ENCODE measurements around the gene CTIF.

CTIF gene

DNA sequence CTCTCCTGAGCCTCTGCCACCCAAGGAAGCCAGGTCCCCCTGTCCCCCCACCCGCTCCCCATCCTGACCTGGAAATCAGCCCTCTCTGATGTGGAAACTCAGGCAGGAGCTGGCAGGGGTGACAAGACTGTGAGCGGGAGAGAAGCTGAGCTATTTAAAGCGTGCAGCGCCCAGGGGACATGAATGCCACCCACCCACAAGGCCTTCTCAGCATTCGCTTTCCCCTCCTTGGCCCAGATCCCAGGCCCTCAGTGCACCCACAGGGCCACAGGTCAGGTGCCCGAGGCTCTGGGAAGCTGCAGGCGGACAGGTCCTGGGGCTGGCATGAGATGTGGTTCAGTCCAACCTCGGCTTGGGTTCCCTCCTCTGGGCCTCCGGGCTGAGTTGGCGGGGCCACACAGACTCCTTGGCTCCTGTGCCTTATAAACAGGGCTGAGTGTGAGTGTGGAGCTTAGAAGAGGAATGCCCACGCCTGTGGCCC is 243.6 kb downstream of the CTIF start:
- DNase-seq (ENCODE audit: low read depth in 1 of 2, low spot score in 1 of 2): no peak

DNA sequence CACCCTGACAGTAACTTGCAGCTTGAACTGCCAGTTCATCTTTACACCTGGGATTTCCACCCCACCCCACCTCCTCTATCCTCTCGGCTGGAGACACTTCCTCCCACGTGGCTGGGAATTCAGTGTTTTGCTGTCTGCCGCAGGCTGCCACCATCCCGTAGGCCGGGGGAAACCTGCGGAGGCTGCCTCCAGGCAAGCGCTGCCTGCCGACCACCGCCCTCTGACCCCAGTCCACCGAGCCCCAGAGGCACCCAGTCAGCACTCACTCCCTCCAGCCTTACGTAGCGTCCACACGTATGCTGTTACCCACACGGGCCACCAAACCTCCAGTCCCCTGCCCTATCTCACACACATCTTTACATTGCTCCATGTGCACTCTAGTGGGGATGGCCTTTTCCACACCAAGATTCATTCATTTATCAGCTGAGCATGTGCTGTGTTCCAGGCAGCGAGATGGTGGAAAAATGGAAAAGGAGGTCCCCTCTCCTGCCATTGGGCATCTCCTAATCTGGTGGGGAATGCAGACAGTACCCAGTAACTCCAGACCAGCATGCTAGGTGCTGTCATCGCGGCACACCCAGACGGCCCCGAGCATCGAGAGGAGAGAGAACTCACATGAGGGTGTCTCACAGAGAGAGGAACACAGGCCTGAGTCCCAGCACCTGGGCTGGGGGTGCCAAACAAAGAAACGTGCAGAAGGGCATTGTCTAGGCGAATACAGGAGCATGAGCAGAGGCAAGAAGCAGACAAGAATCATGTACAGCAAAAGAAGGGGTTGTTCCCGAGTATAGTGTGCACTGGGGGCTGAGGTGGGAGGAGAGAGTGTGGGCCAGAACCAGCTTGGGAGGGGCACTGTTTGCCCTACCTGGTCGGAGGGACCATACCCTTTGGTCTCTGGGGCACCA is 245.0 kb downstream of the CTIF start:
- no peak for DNase-seq (ENCODE audit: low read depth in 1 of 2, low spot score in 1 of 2)

DNA sequence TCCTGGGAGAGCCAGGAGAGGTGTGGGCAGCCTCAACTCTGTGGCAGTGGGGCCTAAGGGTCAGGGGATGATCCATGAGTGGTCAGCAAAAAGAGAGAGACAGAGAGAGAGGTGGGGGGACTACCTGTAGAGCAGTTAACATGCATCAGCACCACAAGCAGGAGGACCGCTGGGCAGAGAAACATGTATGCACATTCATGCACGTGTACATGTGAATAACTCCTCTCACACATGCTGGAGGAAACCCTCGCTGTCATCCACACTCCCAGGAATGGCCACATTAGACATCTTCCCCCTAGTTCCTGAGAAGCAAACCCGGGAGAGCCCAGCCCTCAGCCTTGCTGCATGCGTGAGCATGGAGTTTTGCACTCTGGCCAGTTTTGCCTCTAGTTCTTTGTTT is 245.8 kb downstream of the CTIF start:
- DNase-seq (ENCODE audit: low read depth in 1 of 2, low spot score in 1 of 2): no peak

DNA sequence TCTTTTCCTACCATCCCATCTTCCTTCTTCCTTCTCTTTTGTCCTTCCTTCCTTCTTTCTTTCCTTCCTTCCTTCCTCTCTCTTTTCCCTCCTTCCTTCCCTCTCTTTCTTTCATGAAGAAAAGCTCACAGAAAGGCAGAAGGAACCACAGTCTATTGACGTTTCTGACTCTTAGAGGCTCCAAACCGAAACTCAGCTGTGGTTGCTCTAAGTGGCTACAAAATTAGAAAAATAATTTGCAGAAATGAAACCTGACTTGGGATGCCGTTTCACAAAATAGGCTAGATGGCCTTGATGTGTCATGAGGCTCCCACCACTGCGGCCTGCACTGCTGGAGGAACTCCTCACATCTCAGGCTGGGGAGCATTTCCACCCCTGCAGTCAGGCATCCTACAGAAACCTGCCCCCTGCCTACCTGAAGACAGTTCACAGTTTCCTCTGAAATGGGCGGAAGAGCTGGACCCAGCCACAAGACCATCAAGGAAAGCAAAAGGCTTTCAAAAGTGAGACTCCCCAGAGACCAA is 246.3 kb downstream of the CTIF start:
- no peak for DNase-seq (ENCODE audit: low read depth in 1 of 2, low spot score in 1 of 2)

DNA sequence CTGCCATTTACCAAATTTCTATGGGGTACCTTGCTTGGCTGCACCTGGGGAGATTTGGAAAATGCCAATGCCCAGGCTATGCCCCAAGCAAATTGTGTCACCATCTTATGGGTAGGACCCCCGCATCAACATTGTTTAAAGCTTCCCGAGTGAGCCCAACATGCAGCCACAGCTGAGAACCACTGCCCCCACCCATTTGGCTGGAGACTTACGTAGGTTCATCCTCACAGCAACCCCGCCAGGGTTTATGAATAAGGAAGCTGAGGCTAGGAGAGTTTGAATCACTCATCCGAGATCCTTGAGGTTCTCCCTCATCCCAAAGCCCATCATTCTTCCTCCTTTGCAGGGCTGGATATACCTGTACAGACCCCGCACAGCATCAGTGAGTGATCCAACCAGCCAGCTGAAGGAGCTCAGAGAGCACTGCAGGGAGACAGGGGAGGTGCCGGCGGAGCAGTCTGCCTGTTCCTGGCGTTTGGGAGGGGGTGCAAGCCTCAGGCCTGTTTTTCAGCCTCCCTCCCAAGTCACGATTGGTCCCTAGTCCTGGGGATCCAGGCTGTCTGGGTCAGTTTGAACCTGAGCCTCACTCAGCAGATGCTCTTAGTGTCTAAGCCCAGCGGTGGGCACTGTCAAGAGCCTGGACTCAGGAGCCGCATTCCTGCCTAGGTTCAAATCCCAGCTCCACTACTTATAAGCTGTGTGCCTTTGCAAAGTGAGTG is 247.1 kb downstream of the CTIF start:
- DNase-seq (ENCODE audit: low read depth in 1 of 2, low spot score in 1 of 2): no peak

DNA sequence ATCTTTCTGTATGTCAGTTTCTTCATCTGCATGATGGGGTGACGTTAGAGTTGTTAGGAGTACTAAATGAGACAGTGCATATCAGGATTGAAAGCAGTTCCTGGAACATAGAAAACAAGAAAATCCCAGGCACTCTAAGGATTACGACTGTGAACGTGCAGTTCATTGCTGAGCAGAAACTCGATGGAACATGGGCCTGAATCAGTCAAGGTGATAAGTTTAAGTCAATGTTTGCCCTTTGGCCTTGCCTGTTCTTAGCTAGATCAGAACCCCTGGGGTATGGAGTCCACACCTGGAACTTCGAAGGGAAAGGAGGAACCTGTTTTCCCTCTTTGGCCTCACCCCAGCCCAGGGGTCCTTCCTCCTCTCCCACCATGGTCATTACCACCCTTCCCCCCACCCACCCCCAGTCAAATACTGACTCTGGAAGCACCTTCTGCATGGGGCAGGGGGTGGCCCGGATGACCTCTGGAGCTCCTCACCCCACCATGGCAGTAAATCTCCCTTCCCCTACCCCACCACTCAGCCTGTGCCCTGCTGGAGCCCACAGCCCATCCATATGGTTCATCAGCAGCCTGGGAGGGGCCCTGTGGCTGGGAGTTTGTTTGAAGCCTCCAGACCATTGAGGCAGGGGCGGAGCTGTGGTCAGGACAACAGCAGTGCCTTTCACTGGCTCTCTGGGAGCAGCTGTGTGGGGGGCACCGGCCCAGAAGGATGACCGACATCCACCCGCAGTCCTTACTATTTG is 247.8 kb downstream of the CTIF start:
- DNase-seq (ENCODE audit: low read depth in 1 of 2, low spot score in 1 of 2): no peak

DNA sequence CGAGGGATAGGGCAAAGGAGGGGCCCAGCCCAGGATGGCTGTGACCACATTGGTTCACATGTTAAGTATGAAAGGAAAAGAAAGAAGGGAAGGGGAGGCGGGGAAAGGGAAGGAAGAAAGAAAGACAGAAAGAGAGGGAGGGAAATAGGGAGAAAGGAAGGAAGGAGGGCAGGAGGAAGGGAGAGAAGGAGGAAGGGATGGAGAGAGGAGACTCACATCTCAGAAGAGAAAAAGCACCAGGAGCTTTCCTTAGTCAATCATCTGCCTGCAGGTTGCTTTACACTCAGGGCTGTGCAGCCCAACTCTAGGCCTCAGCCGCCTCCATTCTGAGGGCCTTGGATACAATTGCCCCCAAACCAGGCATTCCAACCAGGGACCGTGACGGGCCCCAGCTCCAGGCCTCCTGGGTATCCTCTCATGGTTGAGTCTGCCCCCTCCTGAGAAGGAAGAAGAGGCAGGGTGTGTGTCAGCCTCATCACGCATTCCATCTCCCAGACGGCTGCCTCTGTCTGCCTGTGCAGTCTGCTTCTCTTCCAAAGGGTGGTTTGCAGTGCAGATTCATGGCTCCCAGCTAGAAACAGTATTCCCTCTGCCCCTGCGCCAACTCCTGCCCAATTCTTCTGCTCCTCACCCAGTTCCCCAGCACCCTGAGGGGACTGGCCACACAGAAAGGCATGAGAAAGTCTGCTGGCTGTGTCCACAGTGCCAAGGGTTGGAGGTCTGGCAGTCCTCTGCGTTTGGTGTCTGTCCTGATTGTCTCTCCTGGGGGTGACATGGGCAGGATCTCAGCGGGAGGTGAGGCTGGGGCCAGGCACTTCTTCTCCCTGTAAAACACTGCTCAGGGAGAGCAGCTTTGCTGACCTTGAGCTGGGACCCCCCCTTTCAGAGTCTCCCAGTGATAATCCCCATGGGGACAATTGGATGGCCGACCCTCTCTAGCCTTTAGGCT is 248.6 kb downstream of the CTIF start:
- no peak for DNase-seq (ENCODE audit: low read depth in 1 of 2, low spot score in 1 of 2)

DNA sequence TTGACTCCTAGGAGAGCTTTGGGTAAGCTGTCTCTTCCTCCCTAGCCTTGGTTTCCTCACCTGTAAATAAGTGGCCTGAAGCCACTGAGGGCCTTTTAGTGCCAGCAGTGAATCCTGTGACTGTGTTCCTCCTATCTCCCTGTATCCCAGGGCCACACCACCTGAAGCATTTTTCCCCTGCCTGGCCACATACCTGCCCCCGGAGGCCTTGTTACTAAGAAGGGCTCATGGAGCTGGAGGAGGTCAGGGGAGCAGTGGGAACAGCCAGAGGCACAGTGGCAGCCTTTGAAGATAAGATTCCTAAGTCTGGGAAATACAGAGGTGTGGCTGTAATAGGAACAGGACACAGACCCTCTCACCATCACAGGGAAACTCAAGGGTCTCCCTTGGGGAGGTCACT is 249.5 kb downstream of the CTIF start:
- DNase-seq (ENCODE audit: low read depth in 1 of 2, low spot score in 1 of 2): no peak

DNA sequence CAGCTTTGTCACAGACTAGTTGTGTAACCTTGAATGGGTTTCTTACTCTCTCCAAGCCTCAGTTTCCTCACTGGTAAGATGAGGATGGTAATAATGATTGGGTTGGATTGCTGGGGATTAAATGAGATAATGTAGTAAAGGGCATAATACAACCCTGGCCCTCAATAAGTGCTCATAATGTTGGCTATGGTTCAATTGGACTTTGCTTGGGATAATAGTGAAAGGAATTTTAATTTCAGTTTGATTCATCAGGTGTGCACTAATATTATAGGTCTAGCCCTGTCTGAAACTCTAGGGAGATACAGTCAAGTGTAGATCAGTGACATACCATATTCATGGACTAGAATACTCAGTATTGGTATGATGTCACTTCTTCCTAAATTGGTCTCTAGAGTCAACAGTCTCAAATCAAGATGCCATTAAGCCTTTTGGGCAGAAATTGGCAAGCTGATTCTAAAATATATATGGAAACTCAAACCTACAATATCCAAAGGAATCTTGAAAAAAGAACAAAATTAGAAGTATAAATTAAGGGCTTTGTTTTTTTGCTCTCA is 250.5 kb downstream of the CTIF start:
- no peak for DNase-seq (ENCODE audit: low read depth in 1 of 2, low spot score in 1 of 2)

DNA sequence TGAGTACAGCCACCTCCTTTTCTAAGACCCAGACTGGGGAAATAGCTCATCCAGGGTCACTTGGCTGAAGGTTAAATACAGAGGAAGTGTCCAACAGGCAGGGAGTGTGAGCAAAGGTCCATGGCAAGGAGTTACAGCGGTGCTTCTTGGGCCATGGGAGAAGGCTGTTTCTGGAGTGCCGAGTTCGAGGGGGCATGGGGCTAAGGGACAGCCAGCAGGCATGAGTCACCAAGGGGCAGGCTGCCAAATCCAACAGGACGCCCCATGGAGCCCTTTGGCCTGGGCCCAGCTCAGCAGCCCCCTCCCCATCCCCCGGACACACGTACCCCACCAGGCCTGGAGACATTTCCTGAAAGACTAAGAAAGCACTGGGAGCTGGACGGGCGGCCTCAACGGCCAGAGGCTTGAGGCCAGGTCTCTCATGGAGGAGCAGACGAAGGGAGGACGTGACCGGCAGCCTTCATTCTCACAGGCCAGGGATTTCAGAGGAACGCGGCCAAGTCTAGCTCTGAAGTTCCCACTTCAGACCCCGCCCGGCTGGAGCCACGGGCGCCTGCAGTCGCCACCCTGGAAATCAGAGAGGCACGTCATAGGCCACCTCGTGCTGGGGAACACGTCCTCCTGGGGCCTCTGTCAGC is 251.5 kb downstream of the CTIF start:
- no peak for DNase-seq (ENCODE audit: low read depth in 1 of 2, low spot score in 1 of 2)

DNA sequence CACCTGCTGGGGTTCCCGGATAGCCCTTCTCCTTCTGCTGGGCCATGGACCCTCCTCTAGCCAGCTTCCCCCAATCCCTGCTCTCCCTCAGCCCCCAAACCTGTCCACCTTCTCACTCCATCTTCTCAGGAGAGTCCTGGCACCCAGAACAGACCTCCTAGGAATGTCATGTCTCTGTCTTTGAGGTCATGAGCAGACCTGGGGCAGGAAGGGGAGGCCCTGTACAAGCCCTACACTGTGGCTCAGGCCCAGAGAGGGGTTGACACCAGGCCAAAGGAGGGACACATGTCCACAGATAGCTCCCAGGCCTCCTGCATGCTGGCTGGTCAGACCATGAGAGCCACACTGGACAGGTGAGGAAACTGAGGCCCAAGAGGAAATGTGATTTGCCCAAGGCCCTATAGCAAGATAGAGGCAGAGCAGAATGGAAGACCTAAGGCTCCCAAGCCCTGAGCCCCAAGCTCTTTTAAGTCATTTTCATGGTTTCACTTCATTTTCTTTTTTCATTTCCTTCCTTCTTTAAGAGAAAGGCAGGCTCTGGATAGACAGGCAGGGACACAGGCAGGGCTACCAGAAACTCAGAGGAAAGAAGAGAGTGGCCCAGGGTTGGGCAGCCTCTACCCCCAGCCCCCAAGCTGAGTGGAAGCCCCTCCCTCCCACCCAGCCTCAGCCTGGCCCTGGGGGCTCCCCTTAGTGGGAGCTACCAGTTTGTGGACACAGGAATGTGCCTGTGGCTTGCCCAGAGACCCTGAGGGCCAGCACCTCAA is 252.2 kb downstream of the CTIF start:
- DNase-seq (ENCODE audit: low read depth in 1 of 2, low spot score in 1 of 2): no peak

DNA sequence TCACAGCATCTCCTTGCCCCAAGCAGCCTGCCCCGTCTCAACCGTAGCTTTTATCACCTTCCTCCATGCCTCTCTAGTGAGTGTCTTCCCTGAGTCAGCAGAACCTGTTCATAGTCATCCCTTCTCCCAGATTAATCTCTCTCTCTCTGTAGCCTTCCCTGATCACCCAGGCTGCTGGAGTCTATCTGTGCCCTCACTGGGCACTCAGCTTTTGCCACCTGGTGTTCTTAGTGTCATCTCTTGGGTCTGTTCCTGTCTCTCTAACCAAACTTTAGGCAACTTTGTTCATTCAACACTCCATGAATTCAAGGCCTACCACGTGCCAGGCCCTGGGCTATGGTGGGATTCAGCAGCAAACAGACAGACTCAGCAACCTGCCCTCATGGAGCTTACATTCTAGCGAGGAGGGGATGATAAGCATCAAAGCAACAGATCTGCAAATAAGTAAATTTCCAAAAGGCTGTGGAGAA is 252.8 kb downstream of the CTIF start:
- DNase-seq (ENCODE audit: low read depth in 1 of 2, low spot score in 1 of 2): no peak

DNA sequence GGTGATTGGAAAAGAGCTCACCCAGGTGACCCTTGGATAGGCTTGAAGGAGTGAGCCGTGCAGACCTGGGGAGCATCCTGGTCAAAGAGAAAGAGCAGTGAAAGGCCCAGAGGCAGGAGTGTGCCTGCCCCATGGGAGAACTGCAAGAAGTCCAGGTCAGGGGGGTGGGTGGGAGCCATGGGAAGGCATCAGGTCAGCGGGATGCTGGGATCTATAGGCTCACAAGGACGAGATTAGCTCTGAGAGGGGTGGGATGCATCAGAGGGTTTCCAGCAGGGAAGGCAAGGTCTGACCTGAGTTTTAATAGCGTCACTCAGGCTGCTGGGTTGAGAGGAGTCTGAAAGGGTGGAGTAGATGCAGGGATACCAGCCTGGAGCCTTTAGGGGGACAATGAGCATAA is 253.3 kb downstream of the CTIF start:
- no peak for DNase-seq (ENCODE audit: low read depth in 1 of 2, low spot score in 1 of 2)

DNA sequence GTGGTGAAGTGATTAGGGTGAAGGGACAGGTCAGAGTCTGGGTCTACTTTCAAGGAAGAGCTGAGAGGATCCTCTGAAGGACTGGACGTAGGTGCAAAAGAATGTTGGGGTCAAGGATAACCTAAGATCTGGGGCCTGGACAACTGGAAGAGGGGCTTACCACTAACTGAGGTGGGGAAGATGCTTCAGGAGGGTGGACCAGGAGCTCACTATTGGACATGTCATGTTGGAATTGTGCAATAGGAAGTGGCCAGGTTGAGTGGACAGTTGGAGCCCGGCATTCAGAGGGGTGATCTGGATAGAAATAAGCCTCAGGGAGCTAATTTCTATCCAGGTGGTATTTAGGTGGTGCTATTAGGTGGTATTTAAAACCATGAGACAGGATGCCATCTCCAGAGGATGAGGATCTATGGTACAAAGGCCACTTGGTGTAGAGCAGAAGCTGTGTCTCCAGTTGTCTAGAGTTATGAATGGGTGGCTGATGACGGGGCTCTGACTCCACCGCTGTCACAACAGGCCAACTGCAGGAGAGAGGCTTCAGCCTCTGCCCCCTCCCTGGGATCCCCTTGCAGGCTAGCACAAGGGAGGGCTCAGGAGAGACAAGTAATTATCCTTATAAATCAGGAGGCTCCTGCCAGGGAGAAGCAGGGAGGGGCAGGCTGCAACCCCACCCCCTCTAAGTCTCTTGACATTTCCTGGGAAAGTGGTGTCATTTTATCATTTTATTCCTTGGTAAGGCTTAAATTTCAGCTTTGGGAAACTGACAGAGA is 254.0 kb downstream of the CTIF start:
- DNase-seq (ENCODE audit: low read depth in 1 of 2, low spot score in 1 of 2): no peak

DNA sequence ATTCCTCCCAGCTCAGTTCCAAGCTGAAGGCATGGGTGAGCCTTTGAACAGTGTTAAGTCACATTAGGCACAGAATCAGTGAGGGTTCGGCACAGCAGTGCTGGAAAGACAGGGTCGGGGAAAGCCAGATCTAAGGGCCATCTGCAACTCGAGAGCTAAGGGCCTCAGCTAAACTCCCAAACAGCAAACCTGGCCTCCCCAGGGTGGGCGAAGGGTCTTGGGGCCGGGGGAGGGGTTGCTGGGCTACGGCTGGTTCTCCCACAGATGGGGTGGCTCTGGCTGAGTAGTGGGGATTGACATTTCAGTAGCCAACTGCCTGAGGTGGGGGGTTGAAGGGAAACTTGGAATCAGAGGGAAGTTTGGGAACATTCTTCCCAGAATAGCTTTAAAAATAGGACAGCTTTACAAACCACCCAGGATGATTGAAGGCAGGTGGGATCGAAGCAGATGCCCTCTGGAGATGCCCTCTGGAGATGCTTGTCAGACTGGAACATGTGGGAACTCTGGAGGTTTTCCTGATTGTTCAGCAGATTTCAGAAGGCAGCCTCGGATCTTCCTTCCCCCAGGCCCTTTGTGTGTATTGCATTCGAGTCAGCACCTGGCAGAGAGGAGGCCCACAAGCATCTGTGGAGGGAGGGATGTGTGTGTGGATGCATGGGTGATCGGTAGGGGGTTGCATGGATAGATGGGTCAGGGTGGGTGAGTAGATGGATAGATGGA is 255.6 kb downstream of the CTIF start:
- DNase-seq (ENCODE audit: low read depth in 1 of 2, low spot score in 1 of 2): no peak

DNA sequence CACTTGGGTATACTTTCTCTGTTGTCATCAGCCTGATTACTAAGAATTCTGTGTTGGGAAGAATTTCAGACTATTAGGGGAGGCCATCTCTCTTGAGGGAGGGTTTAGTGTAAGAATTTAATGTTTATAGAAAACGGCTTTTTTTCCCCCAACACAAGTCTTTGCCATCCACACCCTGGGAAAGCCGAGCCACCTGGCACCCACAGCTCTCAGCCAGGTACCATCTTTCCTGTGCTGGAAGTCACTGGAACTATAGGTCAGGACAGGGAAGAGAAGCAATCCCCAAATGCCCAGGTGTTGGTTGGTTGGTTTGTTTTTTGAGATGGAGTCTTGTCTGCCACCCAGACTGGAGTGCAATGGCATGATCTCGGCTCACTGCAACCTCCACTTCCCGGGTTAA is 256.9 kb downstream of the CTIF start:
- DNase-seq (ENCODE audit: low read depth in 1 of 2, low spot score in 1 of 2): no peak

DNA sequence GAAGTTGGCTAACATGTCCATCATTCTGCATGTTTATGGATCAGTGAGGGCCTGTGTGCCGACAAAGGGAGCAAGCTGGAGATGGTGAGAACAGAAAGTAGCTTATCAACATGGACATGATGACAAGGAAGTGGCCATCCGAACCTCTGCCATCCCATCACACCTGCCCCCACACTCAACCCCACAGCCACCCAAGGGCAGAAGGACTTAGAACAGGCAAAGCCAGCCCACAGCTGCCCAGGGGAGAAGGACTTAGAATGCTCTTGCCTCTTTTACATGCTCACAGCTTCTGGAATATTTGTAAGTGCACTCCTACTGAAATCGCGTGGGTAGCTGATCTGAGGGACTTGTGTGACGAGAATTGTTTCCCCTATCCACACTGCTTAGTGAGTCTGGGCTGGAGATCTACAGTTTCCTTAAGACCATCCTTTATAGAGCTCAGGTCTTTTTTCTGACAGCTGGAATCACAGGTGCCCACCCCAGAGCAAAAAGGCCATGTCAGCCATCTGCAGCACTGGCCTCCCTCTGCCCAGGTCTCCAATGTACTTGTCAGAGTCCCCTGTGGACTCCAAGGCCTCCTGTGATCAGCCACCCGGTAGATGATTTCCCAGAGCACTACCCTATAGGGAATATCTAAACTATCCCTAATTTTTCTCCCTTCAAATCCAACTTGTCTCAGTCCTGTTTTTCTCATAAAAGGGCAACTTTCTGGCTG is 257.8 kb downstream of the CTIF start:
- no peak for DNase-seq (ENCODE audit: low read depth in 1 of 2, low spot score in 1 of 2)
